Measurements from ENCODE around the gene TSPEAR. TPM values are rescaled to one million over a fixed set of nuclear protein-coding genes. Genes with fewer than 3 reads are reported as not detected.

TSPEAR gene
- total RNA-seq, 3 donors from 2014 or later (not counting 1 experiment from before 2014, with no cell fraction given), result not detected

GRCh38 chr21:44521928-44522752 is 189.2 kb downstream of the TSPEAR start:
- Histone ChIP-seq H3K27ac (ENCODE audit: low read length) (no peak overlapping the region), H3K27me3 (ENCODE audit: control insufficient read depth, insufficient read depth, low read length) (no peaks in the 10 kb centered on the region), H3K36me3 (ENCODE audit: control insufficient read depth, insufficient read depth, low read length) (no peaks in the 10 kb centered on the region), H3K4me3 (ENCODE audit: low read length) (no peak overlapping the region), H3K9me3 (ENCODE audit: control insufficient read depth, insufficient read depth, low read length) (no peaks in the 10 kb centered on the region), H3K4me1 (ENCODE audit: control insufficient read depth, insufficient read depth, low read length) (no peaks in the 10 kb centered on the region)
- H3K27ac Mint-ChIP-seq, result no peak overlapping the region
- H3K36me3 Mint-ChIP-seq, result no peaks in the 10 kb centered on the region
- DNase-seq (no peak), ATAC-seq (no peak)
- intact Hi-C loops (cut with micrococcal nuclease), result no loop called here
- 90% methylated on average over 33 of the region's 33 CpGs for WGBS (ENCODE audit: insufficient coverage)
- no peak for TF ChIP-seq CTCF (IDR thresholded peaks at IDR 0.05)
- H3K27me3 Mint-ChIP-seq (ENCODE audit: low read depth in 2 of 2), result peaks cover 0 to 6% of the 10 kb centered on the region in 2 donors
- peaks cover under 1 to 5% of the 10 kb centered on the region in 2 donors for H3K4me1 Mint-ChIP-seq
- no peaks in the 10 kb centered on the region for H3K9me3 Mint-ChIP-seq
- H3K4me3 Mint-ChIP-seq, result no peak overlapping the region

GRCh38 chr21:44521301-44521927 is 190.0 kb downstream of the TSPEAR start:
- H3K27ac Mint-ChIP-seq, result no peak overlapping the region
- Histone ChIP-seq H3K9me3 (ENCODE audit: control insufficient read depth, insufficient read depth, low read length) (no peaks in the 10 kb centered on the region), H3K36me3 (ENCODE audit: control insufficient read depth, insufficient read depth, low read length) (no peaks in the 10 kb centered on the region), H3K27me3 (ENCODE audit: control insufficient read depth, insufficient read depth, low read length) (no peaks in the 10 kb centered on the region), H3K4me1 (ENCODE audit: control insufficient read depth, insufficient read depth, low read length) (no peaks in the 10 kb centered on the region), H3K27ac (ENCODE audit: low read length) (no peak overlapping the region), H3K4me3 (ENCODE audit: low read length) (no peak overlapping the region)
- 90% methylated on average over 22 of the region's 22 CpGs for WGBS (ENCODE audit: insufficient coverage)
- DNase-seq (no peak), ATAC-seq (no peak)
- no peak overlapping the region for H3K4me3 Mint-ChIP-seq
- peaks cover 3 to 6% of the 10 kb centered on the region in 2 donors for H3K27me3 Mint-ChIP-seq (ENCODE audit: low read depth in 2 of 2)
- H3K9me3 Mint-ChIP-seq, result no peaks in the 10 kb centered on the region
- no peak for TF ChIP-seq CTCF (IDR thresholded peaks at IDR 0.05)
- intact Hi-C loops (cut with micrococcal nuclease), result no loop called here
- no peaks in the 10 kb centered on the region for H3K36me3 Mint-ChIP-seq
- peaks cover 5 to 6% of the 10 kb centered on the region in 2 donors for H3K4me1 Mint-ChIP-seq

- Histone ChIP-seq H3K27me3 (ENCODE audit: control insufficient read depth, insufficient read depth, low read length) (no peaks in the 10 kb centered on the region), H3K4me1 (ENCODE audit: control insufficient read depth, insufficient read depth, low read length) (no peaks in the 10 kb centered on the region), H3K9me3 (ENCODE audit: control insufficient read depth, insufficient read depth, low read length) (no peaks in the 10 kb centered on the region), H3K36me3 (ENCODE audit: control insufficient read depth, insufficient read depth, low read length) (no peaks in the 10 kb centered on the region), H3K27ac (ENCODE audit: low read length) (no peak overlapping the region), H3K4me3 (ENCODE audit: low read length) (no peak overlapping the region)
- Mint-ChIP-seq H3K9me3 (no peaks in the 10 kb centered on the region), H3K36me3 (no peaks in the 10 kb centered on the region), H3K27ac (no peak overlapping the region), H3K4me3 (no peak overlapping the region), H3K4me1 (peaks cover 5 to 6% of the 10 kb centered on the region in 2 donors), H3K27me3 (ENCODE audit: low read depth in 2 of 2) (peaks cover 3 to 6% of the 10 kb centered on the region in 2 donors)
- no peak for DNase-seq
- intact Hi-C loops (cut with micrococcal nuclease), result no loop called here
- ATAC-seq, result no peak
- TF ChIP-seq CTCF (IDR thresholded peaks at IDR 0.05), result no peak
- WGBS (ENCODE audit: insufficient coverage), result 89% methylated on average over 30 of the region's 31 CpGs
These were observed 190.8 kb downstream of the TSPEAR start for GRCh38 chr21:44520326-44521300.
